ENCODE data around the gene CDH23.

The CDH23 gene

GRCh38 chr10:71715026-71715425 is 318.3 kb downstream of the CDH23 start:
- no peak for TF ChIP-seq CTCF (IDR thresholded peaks at IDR 0.05)

- TF ChIP-seq CTCF (IDR thresholded peaks at IDR 0.05): no peak
Measured at GRCh38 chr10:71715860-71716259, 319.1 kb downstream of the CDH23 start.

GRCh38 chr10:71716426-71716825 is 319.7 kb downstream of the CDH23 start:
- no peak for TF ChIP-seq CTCF (IDR thresholded peaks at IDR 0.05)

- TF ChIP-seq CTCF (IDR thresholded peaks at IDR 0.05): no peak
Measured at GRCh38 chr10:71717056-71717455, 320.3 kb downstream of the CDH23 start.

- no peak for TF ChIP-seq CTCF (IDR thresholded peaks at IDR 0.05)
Measured at GRCh38 chr10:71717551-71717951, 320.8 kb downstream of the CDH23 start.

GRCh38 chr10:71718165-71718698 is 321.5 kb downstream of the CDH23 start:
- TF ChIP-seq CTCF (IDR thresholded peaks at IDR 0.05): no peak

GRCh38 chr10:71719042-71719441 is 322.3 kb downstream of the CDH23 start:
- TF ChIP-seq CTCF (IDR thresholded peaks at IDR 0.05): no peak

All from LNCAP (cell line).